Keratinocyte (primary cell): ENCODE results near the gene GFI1B. TPM values are rescaled to one million over a fixed set of nuclear protein-coding genes. Genes with fewer than 3 reads are reported as not detected.

ENCODE experiments used
- DNase-seq: peaks from one replicate; pipeline ENCODE4 v3.0.0-alpha.2; 2011; ENCODE audit warnings: low read depth, missing footprints, low spot score
- FAIRE-seq: peaks from 2 replicates; lab custom pipeline; 2011; peaks lifted over from hg19 to GRCh38; lab: Jason Lieb, UNC
- H2AFZ ChIP-seq: 2 replicates; pipeline ENCODE4 v1.6.0; 2012; ENCODE audit warnings: low read length, control low read depth, inconsistent platforms; ENCODE audit not compliant: control insufficient read depth
- H3K27ac ChIP-seq: 2 replicates; pipeline ENCODE4 v1.5.1; 2011; ENCODE audit warnings: low read length; ENCODE audit not compliant: control insufficient read depth, insufficient read depth
- H3K27me3 ChIP-seq: 3 replicates; pipeline ENCODE4 v1.6.0; 2011; ENCODE audit warnings: low read length; ENCODE audit not compliant: control insufficient read depth, insufficient read depth; ENCODE audit errors: extremely low read depth
- H3K36me3 ChIP-seq, 2 experiments: 2 replicates in 1 of 2; 3 replicates in 1 of 2; pipeline ENCODE4 v1.5.1; 2011; ENCODE audit warnings: low read length in 2 of 2, mild to moderate bottlenecking in 1 of 2; ENCODE audit not compliant: control insufficient read depth in 2 of 2, insufficient read depth in 2 of 2; ENCODE audit errors: extremely low read depth in 1 of 2
- H3K4me1 ChIP-seq: 3 replicates; pipeline ENCODE4 v1.5.1; 2011; ENCODE audit warnings: low read length; ENCODE audit not compliant: control insufficient read depth, insufficient read depth; ENCODE audit errors: extremely low read depth
- H3K4me2 ChIP-seq: 3 replicates; pipeline ENCODE4 v1.6.0; 2011; ENCODE audit warnings: low read depth, low read length; ENCODE audit not compliant: control insufficient read depth, insufficient read depth; ENCODE audit errors: extremely low read depth
- H3K4me3 ChIP-seq, 3 experiments: fragments of 200-600 bp in 1 of 3; sonication (generic) in 1 of 3; 2 replicates in 2 of 3; 3 replicates in 1 of 3; pipeline ENCODE4 v1.5.1; 2011 to 2016; ENCODE audit warnings: low read length in 3 of 3, mild to moderate bottlenecking in 3 of 3, control low read depth in 2 of 3, inconsistent platforms in 1 of 3, low read depth in 1 of 3, mixed read lengths in 1 of 3, mixed run types in 1 of 3, moderate library complexity in 1 of 3; ENCODE audit not compliant: control insufficient read depth in 2 of 3, insufficient read depth in 2 of 3; ENCODE audit errors: extremely low read depth in 1 of 3
- H3K79me2 ChIP-seq: 2 replicates; pipeline ENCODE4 v1.6.0; 2012; ENCODE audit warnings: low read length; ENCODE audit not compliant: control insufficient read depth, insufficient read depth
- H3K9ac ChIP-seq: 3 replicates; pipeline ENCODE4 v1.6.0; 2011; ENCODE audit warnings: low read length; ENCODE audit not compliant: control insufficient read depth, insufficient read depth; ENCODE audit errors: extremely low read depth
- H3K9me1 ChIP-seq: 3 replicates; pipeline ENCODE4 v1.6.0; 2011; ENCODE audit warnings: low read length; ENCODE audit not compliant: control insufficient read depth, insufficient read depth; ENCODE audit errors: extremely low read depth
- H3K9me3 ChIP-seq: 2 replicates; pipeline ENCODE4 v1.5.1; 2012; ENCODE audit warnings: low read depth, low read length; ENCODE audit not compliant: control insufficient read depth
- H4K20me1 ChIP-seq: 3 replicates; pipeline ENCODE4 v1.6.0; 2011; ENCODE audit warnings: low read length; ENCODE audit not compliant: control insufficient read depth, insufficient read depth; ENCODE audit errors: extremely low read depth
- EZH2 ChIP-seq: IDR thresholded peaks from one replicate; pipeline ENCODE4 v1.6.1; 2012; ENCODE audit warnings: inconsistent platforms, mild to moderate bottlenecking, low read length, moderate library complexity
- dilution Hi-C: fragments of 300-500 bp; cut with MboI; formaldehyde crosslinking; loops from one replicate; pipeline ENCODE4 v1.7.0; 2020; ENCODE audit warnings: low sequenced_read_pairs; ENCODE audit not compliant: extremely low pct_ligation_motif_present
- polyA plus RNA-seq, 5 experiments: library from polyadenylated mRNA; depleted of rRNA in 3 of 5; stranded (reverse) in 3 of 5; stranded (forward) in 1 of 5; unstranded in 1 of 5; fragments of >200 nt; gene quantifications; 1 replicate in 1 of 5; 2 replicates in 3 of 5; 3 replicates in 1 of 5; pipeline versions ENCODE4 v1.2.1 to v1.2.3, GENCODE V29; 2011 to 2012; ENCODE audit warnings: missing spikeins in 2 of 5, low read depth in 1 of 5, low replicate concordance in 1 of 5
- TF ChIP-seq, protein P1 (sequence below), 3 experiments: IDR thresholded peaks in 1 of 3; conservative IDR thresholded peaks in 1 of 3; optimal IDR thresholded peaks in 1 of 3; 2 replicates in 2 of 3; 3 replicates in 1 of 3; pipeline versions ENCODE3 to v1.5.1; 2011; ENCODE audit warnings: low read length in 3 of 3, mild to moderate bottlenecking in 3 of 3, moderate library complexity in 2 of 3, control low read depth in 1 of 3, inconsistent platforms in 1 of 3; ENCODE audit not compliant: insufficient read depth in 2 of 3; ENCODE audit errors: extremely low read depth in 1 of 3

Gene GFI1B
- polyA plus RNA-seq, 1 donor (not counting 4 experiments of a cell fraction or from before 2014, with no cell fraction given) = not detected

DNA sequence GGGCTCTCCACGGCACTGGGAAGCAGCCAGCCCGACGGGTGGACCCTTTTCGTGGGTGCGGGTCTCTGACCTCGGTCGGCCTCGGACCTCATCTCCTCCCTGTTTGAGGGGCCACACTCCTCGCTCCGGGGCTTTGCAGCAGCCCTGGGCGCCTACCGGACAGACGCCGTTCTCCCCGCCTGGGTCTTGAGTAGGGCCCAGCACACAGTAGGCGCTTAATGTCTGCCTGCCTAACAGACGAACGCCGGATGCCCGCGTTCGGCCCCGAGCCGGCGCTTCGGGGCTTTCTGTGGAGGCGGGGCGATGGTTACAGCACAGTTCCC, 51.5 kb downstream of the GFI1B start:
- peaks cover 15% of the 10 kb centered on the region for H3K4me1 ChIP-seq
- no peaks in the 10 kb centered on the region for H3K9me3 ChIP-seq
- TF ChIP-seq EZH2 = no peak
- TF ChIP-seq, protein P1, sequence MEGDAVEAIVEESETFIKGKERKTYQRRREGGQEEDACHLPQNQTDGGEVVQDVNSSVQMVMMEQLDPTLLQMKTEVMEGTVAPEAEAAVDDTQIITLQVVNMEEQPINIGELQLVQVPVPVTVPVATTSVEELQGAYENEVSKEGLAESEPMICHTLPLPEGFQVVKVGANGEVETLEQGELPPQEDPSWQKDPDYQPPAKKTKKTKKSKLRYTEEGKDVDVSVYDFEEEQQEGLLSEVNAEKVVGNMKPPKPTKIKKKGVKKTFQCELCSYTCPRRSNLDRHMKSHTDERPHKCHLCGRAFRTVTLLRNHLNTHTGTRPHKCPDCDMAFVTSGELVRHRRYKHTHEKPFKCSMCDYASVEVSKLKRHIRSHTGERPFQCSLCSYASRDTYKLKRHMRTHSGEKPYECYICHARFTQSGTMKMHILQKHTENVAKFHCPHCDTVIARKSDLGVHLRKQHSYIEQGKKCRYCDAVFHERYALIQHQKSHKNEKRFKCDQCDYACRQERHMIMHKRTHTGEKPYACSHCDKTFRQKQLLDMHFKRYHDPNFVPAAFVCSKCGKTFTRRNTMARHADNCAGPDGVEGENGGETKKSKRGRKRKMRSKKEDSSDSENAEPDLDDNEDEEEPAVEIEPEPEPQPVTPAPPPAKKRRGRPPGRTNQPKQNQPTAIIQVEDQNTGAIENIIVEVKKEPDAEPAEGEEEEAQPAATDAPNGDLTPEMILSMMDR (optimal IDR thresholded peaks at IDR 0.05 in 1 of 3, IDR thresholded peaks at IDR 0.05 in 1 of 3, conservative IDR thresholded peaks at IDR 0.05 in 1 of 3; ENCODE audit: extremely low read depth in 1 of 3, insufficient read depth in 2 of 3, low read length in 3 of 3) = no peak
- peak overlapping the region; percentile 92 for H3K27ac ChIP-seq
- peak overlapping the region; percentile 83 for H3K4me2 ChIP-seq
- H3K79me2 ChIP-seq = peaks cover 47% of the 10 kb centered on the region
- FAIRE-seq (no peak), DNase-seq (no peak)
- dilution Hi-C loops = no loop called here
- peak overlapping the region; percentile 82 to 99 (median 94) for H3K4me3 ChIP-seq
- H3K9me1 ChIP-seq = no peaks in the 10 kb centered on the region
- peak overlapping the region; percentile 81 for H2AFZ ChIP-seq
- peaks cover 0 to 3% of the 10 kb centered on the region in 2 experiments for H3K36me3 ChIP-seq
- peak overlapping the region; percentile 95 for H3K9ac ChIP-seq
- H3K27me3 ChIP-seq = no peaks in the 10 kb centered on the region
- H4K20me1 ChIP-seq = no peaks in the 10 kb centered on the region

DNA sequence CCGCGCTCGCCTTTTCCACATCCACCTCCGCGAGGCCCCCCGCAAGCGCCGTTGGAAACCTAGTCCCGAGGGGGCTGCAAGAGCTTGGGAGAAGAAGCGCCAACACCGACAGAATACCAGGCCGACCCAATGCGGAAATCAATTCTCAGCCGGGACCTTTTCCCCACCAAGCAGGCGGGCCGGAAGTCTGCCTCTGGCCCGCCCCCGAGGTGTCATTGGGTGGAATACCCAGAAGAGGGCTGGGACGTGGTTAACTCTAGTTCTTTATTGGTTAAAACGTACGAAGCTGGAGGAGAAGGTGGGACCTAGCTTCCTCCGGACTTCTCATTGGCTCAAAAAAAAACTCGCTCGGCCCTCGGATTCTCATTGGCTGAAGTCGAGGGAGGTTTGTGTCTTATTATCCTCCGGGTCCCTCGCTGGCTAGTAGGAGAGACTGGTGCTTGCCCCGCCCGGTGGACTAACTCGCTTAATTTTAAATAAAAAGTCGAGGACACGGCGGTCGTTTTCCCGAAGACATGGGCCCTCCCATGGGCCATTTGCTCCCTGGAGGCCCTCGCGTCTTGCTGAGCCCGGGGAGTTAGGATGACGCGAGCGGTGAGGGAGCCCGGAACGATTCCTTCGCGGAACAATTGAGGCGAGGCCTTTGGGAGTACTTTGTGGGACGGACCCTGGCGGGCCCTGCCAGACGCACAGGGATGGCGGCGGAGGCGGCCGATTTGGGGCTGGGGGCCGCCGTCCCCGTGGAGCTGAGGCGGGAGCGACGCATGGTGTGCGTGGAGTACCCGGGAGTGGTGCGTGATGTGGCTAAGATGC, 52.0 kb downstream of the GFI1B start, which contains the start of gene GTF3C5:
Gene GTF3C5, plus strand, starts transcription at position 681 of the 813 bp plus-strand sequence. Its CDS starts 15 bp downstream, at position 696.
- peak within 1 kb of the TSS; percentile 82 to 99 (median 94) for H3K4me3 ChIP-seq
- peaks cover 15% of the 10 kb centered on the region for H3K4me1 ChIP-seq
- dilution Hi-C loops = no loop called here
- DNase-seq = peak; percentile 89
- peak within 1 kb of the TSS; percentile 96 for H2AFZ ChIP-seq
- peak within 1 kb of the TSS; percentile 95 for H3K9ac ChIP-seq
- no peaks in the 10 kb centered on the region for H3K9me1 ChIP-seq
- no peak for TF ChIP-seq EZH2
- TF ChIP-seq, protein P1 (optimal IDR thresholded peaks at IDR 0.05 in 1 of 3, IDR thresholded peaks at IDR 0.05 in 1 of 3, conservative IDR thresholded peaks at IDR 0.05 in 1 of 3; ENCODE audit: extremely low read depth in 1 of 3, insufficient read depth in 2 of 3, low read length in 3 of 3) = no peak
- H3K4me2 ChIP-seq = peak within 1 kb of the TSS; percentile 83
- H3K27me3 ChIP-seq = no peaks in the 10 kb centered on the region
- no peaks in the 10 kb centered on the region for H3K9me3 ChIP-seq
- H3K36me3 ChIP-seq = peaks cover 0 to 3% of the 10 kb centered on the region in 2 experiments
- peak within 1 kb of the TSS; percentile 92 for H3K27ac ChIP-seq
- peak; percentile 76 for FAIRE-seq
- peaks cover 53% of the 10 kb centered on the region for H3K79me2 ChIP-seq
- no peaks in the 10 kb centered on the region for H4K20me1 ChIP-seq
